ENCODE data around the gene TJP2. TPM values are rescaled to one million over a fixed set of nuclear protein-coding genes. Genes with fewer than 3 reads are reported as not detected.

Gene TJP2
- polyA plus RNA-seq (2012; ENCODE audit: insufficient read depth, insufficient read length), result 26.2 TPM

- H3K4me3 ChIP-seq (ENCODE audit: low read length), result peak within 1 kb of the TSS; percentile 68
These were observed at the start of gene TJP2 for GRCh38 chr9:69173891-69174615. Gene TJP2, plus strand, starts transcription at chr9:69174277. Its CDS starts 96 bp downstream, at chr9:69174373.

GRCh38 chr9:69130456-69131441 lies 43.3 kb upstream of the TJP2 start:
- H3K4me3 ChIP-seq (ENCODE audit: low read length), result no peak overlapping the region
- DNase-seq (ENCODE audit: low read depth, low spot score), result no peak

More at GRCh38 chr9:69173891-69174615, at the start of gene TJP2:
- DNase-seq (ENCODE audit: low read depth, low spot score), result no peak

- no peak overlapping the region for H3K4me3 ChIP-seq (ENCODE audit: low read length)
- DNase-seq (ENCODE audit: low read depth, low spot score), result no peak
These were observed 42.4 kb upstream of the TJP2 start for GRCh38 chr9:69131682-69132081.

GRCh38 chr9:69132361-69132760 lies 41.7 kb upstream of the TJP2 start:
- DNase-seq (ENCODE audit: low read depth, low spot score), result no peak
- H3K4me3 ChIP-seq (ENCODE audit: low read length), result no peak overlapping the region

GRCh38 chr9:69134412-69134811 lies 39.7 kb upstream of the TJP2 start:
- DNase-seq (ENCODE audit: low read depth, low spot score), result no peak
- H3K4me3 ChIP-seq (ENCODE audit: low read length), result no peak overlapping the region

GRCh38 chr9:69136185-69136584 lies 37.9 kb upstream of the TJP2 start:
- no peak overlapping the region for H3K4me3 ChIP-seq (ENCODE audit: low read length)

GRCh38 chr9:69136779-69137178 lies 37.3 kb upstream of the TJP2 start:
- no peak overlapping the region for H3K4me3 ChIP-seq (ENCODE audit: low read length)
- DNase-seq (ENCODE audit: low read depth, low spot score), result no peak

More at GRCh38 chr9:69136185-69136584, 37.9 kb upstream of the TJP2 start:
- no peak for DNase-seq (ENCODE audit: low read depth, low spot score)

GRCh38 chr9:69137311-69137710 lies 36.8 kb upstream of the TJP2 start:
- no peak for DNase-seq (ENCODE audit: low read depth, low spot score)
- H3K4me3 ChIP-seq (ENCODE audit: low read length), result no peak overlapping the region

GRCh38 chr9:69139596-69139995 lies 34.5 kb upstream of the TJP2 start:
- H3K4me3 ChIP-seq (ENCODE audit: low read length), result no peak overlapping the region
- DNase-seq (ENCODE audit: low read depth, low spot score), result no peak

- DNase-seq (ENCODE audit: low read depth, low spot score), result no peak
- H3K4me3 ChIP-seq (ENCODE audit: low read length), result no peak overlapping the region
These were observed 33.8 kb upstream of the TJP2 start for GRCh38 chr9:69140123-69140735.

GRCh38 chr9:69141851-69142250 lies 32.2 kb upstream of the TJP2 start:
- H3K4me3 ChIP-seq (ENCODE audit: low read length), result no peak overlapping the region
- DNase-seq (ENCODE audit: low read depth, low spot score), result no peak

- H3K4me3 ChIP-seq (ENCODE audit: low read length), result no peak overlapping the region
- no peak for DNase-seq (ENCODE audit: low read depth, low spot score)
These were observed 30.8 kb upstream of the TJP2 start for GRCh38 chr9:69143291-69143690.

GRCh38 chr9:69145144-69145715 lies 28.8 kb upstream of the TJP2 start:
- no peak for DNase-seq (ENCODE audit: low read depth, low spot score)
- H3K4me3 ChIP-seq (ENCODE audit: low read length), result no peak overlapping the region

- no peak overlapping the region for H3K4me3 ChIP-seq (ENCODE audit: low read length)
- DNase-seq (ENCODE audit: low read depth, low spot score), result no peak
These were observed 26.8 kb upstream of the TJP2 start for GRCh38 chr9:69147041-69147834.

GRCh38 chr9:69149321-69149807 lies 24.7 kb upstream of the TJP2 start:
- H3K4me3 ChIP-seq (ENCODE audit: low read length), result no peak overlapping the region
- DNase-seq (ENCODE audit: low read depth, low spot score), result no peak

GRCh38 chr9:69151506-69151905 lies 22.6 kb upstream of the TJP2 start:
- no peak for DNase-seq (ENCODE audit: low read depth, low spot score)
- no peak overlapping the region for H3K4me3 ChIP-seq (ENCODE audit: low read length)

- DNase-seq (ENCODE audit: low read depth, low spot score), result no peak
These were observed 20.2 kb upstream of the TJP2 start for GRCh38 chr9:69153707-69154521.

More at GRCh38 chr9:69153707-69154521, 20.2 kb upstream of the TJP2 start:
- H3K4me3 ChIP-seq (ENCODE audit: low read length), result no peak overlapping the region

Data from Jurkat, Clone E6-1 (cell line).